HepG2 (cell line): ENCODE measurements around the gene MS4A1.

Experiments used
- CTCF ChIP-seq: sonication (generic); formaldehyde crosslinking; IDR thresholded peaks from 2 replicates; pipeline ENCODE4 v1.5.0; 2020; ENCODE audit warnings: mild to moderate bottlenecking, missing genetic modification reagents, moderate library complexity
- E2F2 ChIP-seq: sonication (generic); formaldehyde crosslinking; IDR thresholded peaks from 2 replicates; pipeline ENCODE4 v1.4.0; 2020; ENCODE audit warnings: missing genetic modification reagents, borderline replicate concordance
- EZH2 ChIP-seq: conservative IDR thresholded peaks from 2 replicates; pipeline ENCODE4 v1.6.1; 2012; ENCODE audit warnings: mild to moderate bottlenecking, low read depth, low read length, moderate library complexity
- FOXO4 ChIP-seq: sonication (generic); formaldehyde crosslinking; conservative IDR thresholded peaks from 2 replicates; pipeline ENCODE4 v1.8.1; 2023; ENCODE audit warnings: missing genetic modification reagents
- HNRNPLL ChIP-seq: fragments of 200-400 bp; formaldehyde crosslinking; IDR thresholded peaks from 2 replicates; pipeline ENCODE4 v1.6.1; 2017; ENCODE audit warnings: mild to moderate bottlenecking, low read depth, low read length; ENCODE audit not compliant: poor library complexity, severe bottlenecking
- JUND ChIP-seq: sonication (generic); formaldehyde crosslinking; IDR thresholded peaks from 2 replicates; pipeline ENCODE4 v1.8.0; 2022; ENCODE audit warnings: mild to moderate bottlenecking, missing genetic modification reagents
- MXI1 ChIP-seq: IDR thresholded peaks from 3 replicates; pipeline ENCODE4 v1.6.1; 2012; ENCODE audit warnings: low read depth, low read length, inconsistent platforms, borderline replicate concordance

GRCh38 chr11:60511393-60511792 is 55.7 kb downstream of the MS4A1 start:
- TF ChIP-seq E2F2 (CRISPR knock-in tag) (no peak), CTCF (CRISPR knock-in tag) (no peak), MXI1 (no peak), EZH2 (no peak), FOXO4 (CRISPR knock-in tag) (no peak), JUND (CRISPR knock-in tag) (no peak), HNRNPLL (no peak)
